Stimulated activated CD8-positive, alpha-beta memory T cell treated with anti-CD3 and anti-CD28 coated beads, Interleukin-7, amount 100 ng/mL, for 1 hour (primary cell): ENCODE measurements around the gene GAPT.
"Not testable (repeated sequence)": the region's sequence is repeated elsewhere in the genome, so short reads cannot be mapped to it uniquely, and the experiment has no call there.

ENCODE experiments used
- DNase-seq, 2 donors: peaks; one replicate each; pipeline ENCODE4 v3.0.0-alpha.2; 2020; ENCODE audit warnings: low read depth in 2 of 2

GAPT gene

GRCh38 chr5:58504766-58505165 is 13.5 kb downstream of the GAPT start:
- no peak for DNase-seq

- DNase-seq, result no peak
These were observed 14.3 kb downstream of the GAPT start for GRCh38 chr5:58505502-58505901.

- DNase-seq, result no peak
These were observed 14.9 kb downstream of the GAPT start for GRCh38 chr5:58505971-58506640.

GRCh38 chr5:58507715-58508114 is 16.5 kb downstream of the GAPT start:
- DNase-seq, result no peak

GRCh38 chr5:58517198-58517597 is 26.0 kb downstream of the GAPT start:
- no peak for DNase-seq

- DNase-seq, result no peak
These were observed 32.7 kb downstream of the GAPT start for GRCh38 chr5:58523956-58524355.

- DNase-seq, result no peak
These were observed 33.3 kb downstream of the GAPT start for GRCh38 chr5:58524571-58524970.

GRCh38 chr5:58530942-58531490 is 39.8 kb downstream of the GAPT start:
- DNase-seq, result no peak

GRCh38 chr5:58541935-58542334 is 50.7 kb downstream of the GAPT start:
- not testable (repeated sequence) for DNase-seq

GRCh38 chr5:58542709-58543108 is 51.5 kb downstream of the GAPT start:
- DNase-seq, result no peak

GRCh38 chr5:58543723-58544122 is 52.5 kb downstream of the GAPT start:
- no peak for DNase-seq

GRCh38 chr5:58544195-58544594 is 53.0 kb downstream of the GAPT start:
- DNase-seq, result no peak

- DNase-seq, result no peak
These were observed 53.7 kb downstream of the GAPT start for GRCh38 chr5:58544926-58545325.

- DNase-seq, result no peak
These were observed 54.7 kb downstream of the GAPT start for GRCh38 chr5:58545912-58546311.
